HepG2 (cell line): ENCODE measurements around the gene PROKR1. TPM values are rescaled to one million over a fixed set of nuclear protein-coding genes. Genes with fewer than 3 reads are reported as not detected.

Experiments used
- ATAC-seq: fragments of 200-7000 bp; cut with Tn5 transposase; 3 replicates; pipeline ENCODE4 v1.9.1; 2020; ENCODE audit warnings: mild to moderate bottlenecking, moderate library complexity
- BruUV-seq: library from RNA; stranded (reverse); fragments of 400-500 nt; replicated peaks from 2 replicates; lab custom pipeline; 2021; lab: Mats Ljungman, UMichigan
- CTCF ChIA-PET: fragments of 300-600 bp; formaldehyde crosslinking; extraction: SDS; loops from one replicate; lab custom pipeline; 2021; ENCODE audit warnings: low total read pairs, inconsistent platforms, low intra/inter-chr PET ratio; lab: Yijun Ruan, JAX
- POLR2A ChIA-PET: fragments of 350-600 bp; sonication (Branson Sonifier 250); formaldehyde crosslinking; loops from one replicate; lab custom pipeline; 2020; ENCODE audit warnings: antibody characterized with exemption, inconsistent platforms; lab: Yijun Ruan, JAX
- DNase-seq: peaks from one replicate; pipeline ENCODE4 v3.0.0-alpha.2; 2015; ENCODE audit warnings: low spot score
- FAIRE-seq: peaks from 3 replicates; lab custom pipeline; 2011; peaks lifted over from hg19 to GRCh38; lab: Jason Lieb, UNC
- H2AFZ ChIP-seq: one replicate; pipeline ENCODE4 v1.6.1; 2011; ENCODE audit warnings: low read length, inconsistent platforms
- H3K27ac ChIP-seq: fragments of 300-600 bp; 3 replicates; pipeline ENCODE4 v1.8.0; 2011; ENCODE audit warnings: mixed run types, mild to moderate bottlenecking, mixed read lengths, low read length, inconsistent platforms; ENCODE audit not compliant: insufficient read depth; ENCODE audit errors: extremely low read length
- H3K27me3 ChIP-seq, 2 experiments: fragments of 200-600 bp in 1 of 2; 2 replicates in 1 of 2; 3 replicates in 1 of 2; pipeline versions ENCODE4 v1.6.0 to v1.8.0; 2011; ENCODE audit warnings: low read length in 2 of 2, mild to moderate bottlenecking in 2 of 2, moderate library complexity in 2 of 2, inconsistent platforms in 1 of 2; ENCODE audit not compliant: insufficient read depth in 2 of 2, control insufficient read depth in 1 of 2
- H3K36me3 ChIP-seq, 2 experiments: fragments of 200-600 bp in 1 of 2; replicated peaks in 1 of 2; 2 replicates in 1 of 2; 3 replicates in 1 of 2; pipeline versions ENCODE4 v1.5.1 to v1.8.0; 2011; ENCODE audit warnings: low read length in 2 of 2, inconsistent platforms in 1 of 2; ENCODE audit not compliant: insufficient read depth in 2 of 2, control insufficient read depth in 1 of 2
- H3K4me1 ChIP-seq: 2 replicates; pipeline ENCODE4 v1.5.1; 2012; ENCODE audit warnings: low read length, inconsistent platforms; ENCODE audit not compliant: insufficient read depth
- H3K4me2 ChIP-seq: 2 replicates; pipeline ENCODE4 v1.6.0; 2011; ENCODE audit warnings: low read depth, low read length, inconsistent platforms
- H3K4me3 ChIP-seq, 3 experiments: fragments of 200-600 bp in 1 of 3; sonication (generic), shearing (Covaris generic) in 1 of 3; replicated peaks in 1 of 3; 2 replicates each; pipeline ENCODE4 v1.5.1; 2011 to 2016; ENCODE audit warnings: low read length in 3 of 3, inconsistent platforms in 2 of 3, low read depth in 2 of 3, mild to moderate bottlenecking in 2 of 3, control low read depth in 1 of 3, mixed read lengths in 1 of 3; ENCODE audit not compliant: insufficient read depth in 1 of 3
- H3K79me2 ChIP-seq: one replicate; pipeline ENCODE4 v1.6.1; 2011; ENCODE audit warnings: low read length, inconsistent platforms; ENCODE audit not compliant: insufficient read depth
- H3K9ac ChIP-seq: 2 replicates; pipeline ENCODE4 v1.6.0; 2011; ENCODE audit warnings: mild to moderate bottlenecking, low read depth, low read length, inconsistent platforms; ENCODE audit not compliant: insufficient read depth
- H3K9me3 ChIP-seq: 2 replicates; pipeline ENCODE4 v1.5.1; 2012; ENCODE audit warnings: mild to moderate bottlenecking, low read length
- H4K20me1 ChIP-seq: 2 replicates; pipeline ENCODE4 v1.6.0; 2011; ENCODE audit warnings: inconsistent platforms, mild to moderate bottlenecking, low read length, moderate library complexity; ENCODE audit not compliant: insufficient read depth
- ATF7 ChIP-seq, 2 experiments: fragments of 450-650 bp in 1 of 2; sonication (generic) in 1 of 2; formaldehyde crosslinking in 1 of 2; IDR thresholded peaks; 2 replicates each; pipeline versions ENCODE4 v1.4.0 to v1.6.1; 2016 to 2020; ENCODE audit warnings: antibody characterized with exemption in 1 of 2, mild to moderate bottlenecking in 1 of 2, missing genetic modification reagents in 1 of 2
- KDM6A ChIP-seq: IDR thresholded peaks from 2 replicates; pipeline ENCODE4 v1.6.1; 2016; ENCODE audit warnings: low read depth
- KLF11 ChIP-seq: IDR thresholded peaks from 2 replicates; pipeline ENCODE4 v1.6.1; 2016; ENCODE audit warnings: missing compliant biosample characterization
- PRMT3 ChIP-seq: sonication (generic); formaldehyde crosslinking; IDR thresholded peaks from 2 replicates; pipeline ENCODE4 v1.8.1; 2022; ENCODE audit warnings: low read depth, mild to moderate bottlenecking, moderate library complexity, missing genetic modification reagents, borderline replicate concordance
- PRPF4 ChIP-seq: fragments of 200-400 bp; formaldehyde crosslinking; IDR thresholded peaks from 2 replicates; pipeline ENCODE4 v1.6.1; 2016; ENCODE audit warnings: low read length, low read depth; ENCODE audit not compliant: poor library complexity, severe bottlenecking
- ZFX ChIP-seq: sonication (generic); formaldehyde crosslinking; IDR thresholded peaks from 2 replicates; pipeline ENCODE4 v1.4.0; 2020; ENCODE audit warnings: mild to moderate bottlenecking, low read depth, missing genetic modification reagents, moderate library complexity
- ZNF329 ChIP-seq: sonication (generic); formaldehyde crosslinking; IDR thresholded peaks from 2 replicates; pipeline ENCODE4 v1.9.0; 2021; ENCODE audit warnings: low read depth, mild to moderate bottlenecking, missing genetic modification reagents
- WGBS: methylation state at CpG from one replicate; pipeline ENCODE4 v1.1.6; 2017; ENCODE audit warnings: low lambda C conversion rate; 5-methylcytosine and 5-hydroxymethylcytosine counted together
- in situ Hi-C: cut with HindIII; loops from 2 replicates; pipeline ENCODE4 v1.10.0; 2017; ENCODE audit warnings: low pct_unique_long_range_greater_than_20kb; ENCODE audit not compliant: extremely low pct_ligation_motif_present
- intact Hi-C: fragments of 100-400 bp; cut with micrococcal nuclease; formaldehyde crosslinking; loops from one replicate; pipeline ENCODE4 v1.10.0; 2022; ENCODE audit not compliant: unreplicated experiment
- polyA plus RNA-seq, 8 experiments: library from polyadenylated mRNA; depleted of rRNA in 3 of 8; stranded (reverse) in 7 of 8; unstranded in 1 of 8; fragments of >200 nt; fragmentation: Illumina TruSeq in 4 of 8; extraction: Trizol in 4 of 8; gene quantifications; 2 replicates each; pipeline versions ENCODE4 v1.2.1 to v1.2.3, GENCODE V29; 2011 to 2016; ENCODE audit warnings: low read depth in 4 of 8, missing spikeins in 1 of 8, mixed read lengths in 1 of 8; ENCODE audit not compliant: insufficient read depth in 1 of 8
- total RNA-seq, 5 experiments: library from RNA; depleted of rRNA; stranded (reverse); fragments of >200 nt; fragmentation: Illumina TruSeq; extraction: Trizol; gene quantifications; 2 replicates each; pipeline ENCODE4 v1.2.3, GENCODE V29; 2016; ENCODE audit warnings: low read depth in 1 of 5
- TF ChIP-seq, protein P1 (sequence below): sonication (generic); formaldehyde crosslinking; IDR thresholded peaks from 2 replicates; pipeline ENCODE4 v1.4.0; 2020; ENCODE audit warnings: missing genetic modification reagents
- TF ChIP-seq, protein P2 (sequence below): sonication (generic); formaldehyde crosslinking; IDR thresholded peaks from 2 replicates; pipeline ENCODE4 v1.5.1; 2020; ENCODE audit warnings: missing genetic modification reagents, mild to moderate bottlenecking, borderline replicate concordance

The PROKR1 gene
- total and polyA plus RNA-seq, 2 of the 13 experiments (the other 11 are each of a cell fraction or from before 2014, with no cell fraction given), result not detected

DNA sequence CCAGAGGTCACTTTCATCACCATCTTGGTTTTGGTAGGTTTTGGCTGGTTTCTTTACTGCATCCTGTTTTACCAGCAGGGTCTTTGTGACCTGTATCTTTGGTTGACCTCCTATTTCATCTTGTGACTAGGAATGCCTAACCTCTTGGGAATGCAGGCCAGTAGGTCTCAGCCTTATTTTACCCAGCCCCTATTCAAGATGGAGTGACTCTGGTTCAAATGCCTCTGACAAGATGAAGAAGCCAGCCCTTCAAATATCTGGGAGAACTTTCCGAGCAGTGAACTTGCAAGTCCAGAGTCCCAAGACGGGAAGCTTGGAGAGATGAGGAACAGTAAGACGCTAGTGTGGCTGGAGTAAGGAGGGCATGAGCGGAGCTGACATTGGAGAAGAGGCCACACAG is 28.6 kb downstream of the PROKR1 start:
- CTCF ChIA-PET, result no interaction called here
- FAIRE-seq (no peak), DNase-seq (no peak), ATAC-seq (no peak)
- intact Hi-C loops, result no loop called here
- no peak overlapping the region for H3K9ac ChIP-seq
- no peak overlapping the region for H3K4me3 ChIP-seq
- H4K20me1 ChIP-seq, result no peaks in the 10 kb centered on the region
- no peaks in the 10 kb centered on the region for H3K4me1 ChIP-seq
- no peaks in the 10 kb centered on the region for H3K79me2 ChIP-seq
- peaks cover 0 to 2% of the 10 kb centered on the region in 2 experiments; a peak in 2 of 5 replicates for H3K27me3 ChIP-seq
- H3K9me3 ChIP-seq, result no peaks in the 10 kb centered on the region
- TF ChIP-seq KLF11 (no peak), PRMT3 (CRISPR knock-in tag) (no peak), ZNF329 (CRISPR knock-in tag) (no peak), ATF7 (IDR thresholded peaks at IDR 0.05) (no peak), ATF7 (CRISPR knock-in tag; IDR thresholded peaks at IDR 0.05) (no peak)
- POLR2A ChIA-PET, result no interaction called here
- in situ Hi-C loops, result no loop called here
- no peak overlapping the region for H2AFZ ChIP-seq
- BruUV-seq, result no TSS peak
- no peaks in the 10 kb centered on the region for H3K36me3 ChIP-seq
- no peak overlapping the region for H3K4me2 ChIP-seq
- WGBS, result 24% methylated on average over 4 of the region's 4 CpGs
- no peak overlapping the region for H3K27ac ChIP-seq

DNA sequence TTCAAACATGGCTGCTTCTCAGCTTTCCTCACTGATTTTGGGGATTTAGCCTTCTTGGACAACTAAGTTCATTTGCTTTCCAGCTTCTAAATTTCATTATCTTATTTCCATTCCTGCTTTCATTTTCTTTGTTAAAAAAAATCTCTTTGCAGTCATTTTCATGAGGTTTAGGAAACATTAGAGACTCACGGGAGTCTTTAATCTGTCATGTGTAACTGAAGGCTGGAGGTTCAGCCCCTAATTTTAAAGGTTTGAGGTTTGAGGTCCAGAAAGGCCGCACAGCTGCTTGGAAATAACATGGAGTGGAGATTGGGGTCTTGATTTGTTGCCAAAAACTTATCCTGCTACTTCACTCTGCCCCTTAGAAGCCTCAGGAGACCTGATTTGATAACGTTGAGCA is 30.3 kb downstream of the PROKR1 start:
- no TSS peak for BruUV-seq
- Histone ChIP-seq H3K9me3 (no peaks in the 10 kb centered on the region), H2AFZ (no peak overlapping the region), H3K4me2 (no peak overlapping the region), H3K27ac (no peak overlapping the region), H4K20me1 (no peaks in the 10 kb centered on the region), H3K36me3 (no peaks in the 10 kb centered on the region), H3K4me3 (no peak overlapping the region), H3K4me1 (no peaks in the 10 kb centered on the region), H3K79me2 (no peaks in the 10 kb centered on the region), H3K27me3 (peaks cover 0 to 2% of the 10 kb centered on the region in 2 experiments; a peak in 2 of 5 replicates), H3K9ac (no peak overlapping the region)
- no peak for DNase-seq
- intact Hi-C loops, result no loop called here
- in situ Hi-C loops, result no loop called here
- POLR2A ChIA-PET, result no interaction called here
- CTCF ChIA-PET, result no interaction called here
- 0% methylated on average over 3 of the region's 3 CpGs for WGBS
- ATAC-seq, result no peak
- FAIRE-seq, result no peak
- TF ChIP-seq, protein P1, sequence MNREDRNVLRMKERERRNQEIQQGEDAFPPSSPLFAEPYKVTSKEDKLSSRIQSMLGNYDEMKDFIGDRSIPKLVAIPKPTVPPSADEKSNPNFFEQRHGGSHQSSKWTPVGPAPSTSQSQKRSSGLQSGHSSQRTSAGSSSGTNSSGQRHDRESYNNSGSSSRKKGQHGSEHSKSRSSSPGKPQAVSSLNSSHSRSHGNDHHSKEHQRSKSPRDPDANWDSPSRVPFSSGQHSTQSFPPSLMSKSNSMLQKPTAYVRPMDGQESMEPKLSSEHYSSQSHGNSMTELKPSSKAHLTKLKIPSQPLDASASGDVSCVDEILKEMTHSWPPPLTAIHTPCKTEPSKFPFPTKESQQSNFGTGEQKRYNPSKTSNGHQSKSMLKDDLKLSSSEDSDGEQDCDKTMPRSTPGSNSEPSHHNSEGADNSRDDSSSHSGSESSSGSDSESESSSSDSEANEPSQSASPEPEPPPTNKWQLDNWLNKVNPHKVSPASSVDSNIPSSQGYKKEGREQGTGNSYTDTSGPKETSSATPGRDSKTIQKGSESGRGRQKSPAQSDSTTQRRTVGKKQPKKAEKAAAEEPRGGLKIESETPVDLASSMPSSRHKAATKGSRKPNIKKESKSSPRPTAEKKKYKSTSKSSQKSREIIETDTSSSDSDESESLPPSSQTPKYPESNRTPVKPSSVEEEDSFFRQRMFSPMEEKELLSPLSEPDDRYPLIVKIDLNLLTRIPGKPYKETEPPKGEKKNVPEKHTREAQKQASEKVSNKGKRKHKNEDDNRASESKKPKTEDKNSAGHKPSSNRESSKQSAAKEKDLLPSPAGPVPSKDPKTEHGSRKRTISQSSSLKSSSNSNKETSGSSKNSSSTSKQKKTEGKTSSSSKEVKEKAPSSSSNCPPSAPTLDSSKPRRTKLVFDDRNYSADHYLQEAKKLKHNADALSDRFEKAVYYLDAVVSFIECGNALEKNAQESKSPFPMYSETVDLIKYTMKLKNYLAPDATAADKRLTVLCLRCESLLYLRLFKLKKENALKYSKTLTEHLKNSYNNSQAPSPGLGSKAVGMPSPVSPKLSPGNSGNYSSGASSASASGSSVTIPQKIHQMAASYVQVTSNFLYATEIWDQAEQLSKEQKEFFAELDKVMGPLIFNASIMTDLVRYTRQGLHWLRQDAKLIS (CRISPR knock-in tag), result no peak
- TF ChIP-seq ZFX (CRISPR knock-in tag) (no peak), PRPF4 (no peak), KDM6A (CRISPR knock-in tag) (no peak)
- TF ChIP-seq, protein P2, sequence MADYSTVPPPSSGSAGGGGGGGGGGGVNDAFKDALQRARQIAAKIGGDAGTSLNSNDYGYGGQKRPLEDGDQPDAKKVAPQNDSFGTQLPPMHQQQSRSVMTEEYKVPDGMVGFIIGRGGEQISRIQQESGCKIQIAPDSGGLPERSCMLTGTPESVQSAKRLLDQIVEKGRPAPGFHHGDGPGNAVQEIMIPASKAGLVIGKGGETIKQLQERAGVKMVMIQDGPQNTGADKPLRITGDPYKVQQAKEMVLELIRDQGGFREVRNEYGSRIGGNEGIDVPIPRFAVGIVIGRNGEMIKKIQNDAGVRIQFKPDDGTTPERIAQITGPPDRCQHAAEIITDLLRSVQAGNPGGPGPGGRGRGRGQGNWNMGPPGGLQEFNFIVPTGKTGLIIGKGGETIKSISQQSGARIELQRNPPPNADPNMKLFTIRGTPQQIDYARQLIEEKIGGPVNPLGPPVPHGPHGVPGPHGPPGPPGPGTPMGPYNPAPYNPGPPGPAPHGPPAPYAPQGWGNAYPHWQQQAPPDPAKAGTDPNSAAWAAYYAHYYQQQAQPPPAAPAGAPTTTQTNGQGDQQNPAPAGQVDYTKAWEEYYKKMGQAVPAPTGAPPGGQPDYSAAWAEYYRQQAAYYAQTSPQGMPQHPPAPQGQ (CRISPR knock-in tag), result no peak
